Measurements from ENCODE around the gene SH3PXD2A.

Gene SH3PXD2A

DNA sequence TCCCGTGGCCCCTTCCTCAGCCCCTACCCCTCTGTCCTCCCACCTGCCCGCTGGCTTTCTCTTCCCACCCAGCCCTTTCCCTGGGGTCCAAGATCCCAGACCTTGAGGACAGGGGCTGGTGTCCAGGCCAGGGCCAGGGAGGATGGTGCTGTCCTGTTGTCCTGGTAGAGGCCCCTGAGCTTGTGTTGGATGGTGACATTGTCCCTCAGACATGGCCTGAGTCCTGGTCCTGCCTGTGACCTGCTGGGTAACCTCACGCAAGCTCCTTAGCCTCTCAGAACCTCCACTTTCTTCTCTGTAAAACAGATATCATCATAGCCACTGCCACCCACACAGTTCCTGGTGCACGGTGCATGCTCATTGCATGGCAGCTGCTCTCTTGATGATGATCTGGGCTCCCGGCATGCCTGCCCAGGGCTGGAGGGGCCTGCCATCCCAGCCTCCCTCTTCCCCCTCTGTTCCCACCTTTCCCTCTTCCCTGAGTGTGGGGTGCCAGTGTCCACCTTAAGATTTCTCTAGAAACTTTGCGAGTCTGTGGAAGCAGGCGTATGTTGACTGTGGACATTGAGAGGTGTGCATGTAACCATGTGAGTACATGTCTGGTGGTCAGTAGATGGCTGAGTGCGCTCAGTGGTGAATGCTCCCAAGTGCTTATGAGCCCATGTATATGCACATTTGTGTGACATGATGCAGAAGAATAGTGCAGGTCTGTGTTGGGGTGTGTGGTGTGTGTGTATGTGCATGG, 301.5 kb downstream of the SH3PXD2A start:
- peak; percentile 60 to 82 for DNase-seq

DNA sequence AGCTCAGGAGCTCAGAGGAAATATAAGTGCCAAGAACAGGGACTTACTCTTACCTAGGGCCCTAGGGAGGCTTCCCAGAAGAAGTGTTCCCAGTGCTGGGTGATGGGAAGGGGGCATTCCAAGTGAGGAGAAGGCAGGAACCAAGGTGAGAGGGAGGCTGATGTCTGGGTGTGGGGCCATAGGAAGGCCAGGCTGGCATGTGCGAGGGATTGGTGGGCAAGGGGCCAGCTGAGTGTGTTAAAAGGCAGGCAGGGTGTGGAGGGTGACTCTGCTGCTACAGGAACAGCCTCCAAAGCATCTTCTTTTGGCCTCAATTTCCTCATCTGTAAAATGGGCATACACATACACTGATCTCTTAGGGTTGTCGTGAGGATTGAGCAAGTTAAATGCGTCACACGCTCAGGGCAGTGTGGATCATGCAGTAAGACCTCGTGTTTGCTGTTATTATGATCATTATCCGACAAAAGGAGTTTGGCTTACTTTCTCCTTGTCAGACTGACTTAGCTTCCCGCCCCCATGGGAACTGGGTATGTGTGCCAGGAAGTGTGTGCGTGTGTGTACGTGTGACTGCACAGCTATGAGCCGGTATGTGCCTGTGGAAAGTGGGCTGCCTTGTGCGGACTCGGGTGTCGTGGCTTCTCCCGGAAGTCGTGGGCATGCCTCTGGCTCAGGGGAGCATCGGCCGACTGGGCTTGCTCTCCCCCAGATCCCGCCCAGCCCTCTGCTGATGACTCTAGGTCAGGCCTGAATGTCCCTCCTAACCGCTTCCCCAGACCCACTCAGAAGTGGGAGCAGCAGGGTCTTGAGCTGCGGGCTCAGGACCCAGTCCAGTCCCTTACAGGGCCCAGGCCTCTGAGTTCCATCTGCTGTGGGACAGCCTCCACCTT, 302.3 kb downstream of the SH3PXD2A start:
- no peak for DNase-seq

DNA sequence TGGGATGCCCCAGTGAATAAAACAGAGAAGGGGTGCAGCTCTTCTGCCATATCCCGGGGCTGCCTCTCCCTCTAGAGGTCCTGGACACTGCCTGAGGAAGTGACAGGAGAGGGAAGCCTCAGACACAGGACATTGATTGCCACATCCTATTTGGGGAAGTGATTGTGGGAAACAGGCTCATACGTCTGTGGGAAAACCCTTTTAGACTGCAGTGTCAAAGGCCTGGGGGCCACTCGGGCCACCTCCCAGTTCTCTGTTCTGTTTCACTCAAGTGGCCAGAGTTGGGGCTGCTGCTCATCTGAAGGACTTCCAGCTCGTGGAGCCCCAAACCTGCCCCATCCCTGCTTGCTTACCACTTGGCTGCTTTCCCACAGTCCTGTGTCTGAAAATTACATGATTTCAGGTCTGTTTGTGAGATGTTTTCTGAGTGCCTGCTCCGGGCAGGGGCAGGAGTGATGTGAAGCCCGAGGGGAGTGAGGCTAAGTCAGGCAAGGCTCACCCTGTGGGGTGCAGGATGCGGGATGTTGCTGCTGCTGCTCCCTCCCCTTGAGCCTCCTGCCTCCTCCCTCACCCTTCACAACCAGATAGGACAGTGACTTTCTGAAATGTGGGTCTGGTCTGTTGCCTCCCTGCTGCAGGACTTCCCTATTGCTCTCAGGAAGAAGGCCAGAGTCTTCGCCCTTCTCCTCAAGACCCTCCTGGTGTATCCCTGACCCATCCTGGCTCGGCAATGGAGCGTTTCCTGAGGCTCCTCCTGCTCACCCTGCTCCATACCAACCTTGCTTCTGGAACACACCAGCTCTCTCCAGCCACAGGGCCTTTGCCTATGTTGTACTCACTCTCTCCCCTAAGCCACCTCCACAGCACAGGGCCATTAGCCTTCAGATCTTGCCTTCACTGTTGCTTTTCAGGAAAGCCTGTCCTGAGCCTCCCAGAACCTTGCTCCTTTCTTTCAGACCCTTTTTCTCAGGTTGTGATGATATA, 303.5 kb downstream of the SH3PXD2A start:
- DNase-seq = peak; percentile 94

DNA sequence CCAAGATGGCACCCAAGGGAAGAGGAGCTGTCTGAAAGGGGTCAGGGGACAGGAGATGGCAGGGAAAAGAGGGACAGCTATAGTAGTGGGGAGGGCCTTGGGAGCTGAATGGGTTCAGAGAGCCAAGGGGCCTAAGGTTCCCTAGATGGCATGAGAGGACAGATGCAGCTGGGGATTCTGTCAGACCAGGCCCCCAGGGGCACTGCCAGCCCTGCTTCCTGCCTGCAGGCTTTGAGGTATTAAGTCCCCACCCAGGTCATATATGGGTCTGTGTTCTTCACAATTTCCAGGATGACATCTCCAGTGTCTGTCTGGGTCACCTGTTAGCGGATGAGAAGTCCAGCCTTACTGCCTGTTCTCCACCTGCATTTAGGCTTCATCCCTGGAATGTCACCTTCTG, 305.1 kb downstream of the SH3PXD2A start:
- no peak for DNase-seq

DNA sequence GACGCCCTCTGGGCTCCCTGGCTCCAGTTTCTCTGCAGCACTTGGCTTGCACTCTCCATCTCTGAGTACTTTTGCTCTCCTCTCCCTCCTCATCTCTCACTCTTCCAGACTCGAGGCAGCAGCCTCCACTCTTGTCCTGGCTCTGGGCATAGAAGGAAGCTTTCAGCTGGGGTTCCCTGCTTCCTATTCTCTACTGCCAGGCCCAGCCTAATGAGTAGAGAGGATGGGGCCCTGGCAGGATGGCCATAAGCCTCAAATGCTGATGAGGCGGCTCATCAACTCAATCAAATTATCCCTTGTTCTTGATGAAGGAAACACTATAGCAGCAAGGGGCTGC, 306.1 kb downstream of the SH3PXD2A start:
- no peak for DNase-seq

DNA sequence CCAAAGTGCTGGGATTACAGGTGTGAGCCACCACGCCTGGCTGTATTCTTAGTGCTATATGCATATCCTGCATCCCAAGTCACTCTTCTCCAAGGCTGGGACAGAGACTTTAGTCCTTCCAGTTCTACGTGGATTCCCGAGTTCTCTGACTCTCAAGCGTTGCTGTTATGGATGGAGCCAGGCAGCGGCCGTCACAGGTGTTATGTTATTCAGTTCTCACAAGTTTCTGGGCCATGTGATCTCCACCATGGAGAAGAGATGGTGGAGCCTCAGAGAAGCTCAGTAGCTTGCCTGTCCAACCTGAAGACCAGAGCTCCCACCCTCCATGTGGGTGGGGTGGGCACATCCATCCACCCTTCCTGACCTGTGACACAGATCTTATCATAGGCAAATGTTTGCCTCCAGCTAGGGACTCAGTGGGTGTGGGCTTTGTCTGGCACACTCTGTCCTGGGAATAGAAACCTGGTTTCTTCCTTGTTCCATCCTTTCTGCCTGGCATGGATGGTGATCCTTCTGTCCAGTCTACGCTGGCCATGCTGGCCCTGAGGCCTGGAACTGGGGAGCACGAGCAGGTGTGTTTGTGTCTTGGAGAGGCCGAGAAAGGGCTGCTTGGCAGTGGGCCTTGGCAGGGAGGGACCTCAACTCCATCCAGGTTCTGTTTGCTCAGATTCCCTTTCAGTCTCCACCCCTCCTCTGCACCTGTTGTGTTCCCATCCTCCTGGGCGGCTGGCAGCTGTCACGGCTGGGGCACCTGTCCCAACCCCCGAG, 306.6 kb downstream of the SH3PXD2A start:
- DNase-seq = no peak

DNA sequence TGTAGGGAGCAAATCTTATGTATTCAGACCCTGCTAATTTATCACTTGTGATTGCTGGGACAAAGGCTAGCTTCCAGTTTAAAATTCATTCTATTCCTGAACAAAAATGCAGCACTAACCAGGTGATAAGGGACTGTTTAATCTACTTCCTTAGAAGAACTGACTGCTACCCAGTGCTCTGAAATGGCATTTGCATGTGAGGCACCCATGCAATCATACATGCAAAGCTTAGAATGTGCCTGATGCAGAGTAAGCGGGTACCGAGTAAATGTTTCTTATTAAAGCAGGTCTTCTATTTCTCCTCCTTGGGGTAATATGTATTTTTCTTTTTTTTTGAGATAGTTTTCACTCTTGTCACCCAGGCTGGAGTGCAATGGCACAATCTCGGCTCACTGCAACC, 307.4 kb downstream of the SH3PXD2A start:
- no peak for DNase-seq

DNA sequence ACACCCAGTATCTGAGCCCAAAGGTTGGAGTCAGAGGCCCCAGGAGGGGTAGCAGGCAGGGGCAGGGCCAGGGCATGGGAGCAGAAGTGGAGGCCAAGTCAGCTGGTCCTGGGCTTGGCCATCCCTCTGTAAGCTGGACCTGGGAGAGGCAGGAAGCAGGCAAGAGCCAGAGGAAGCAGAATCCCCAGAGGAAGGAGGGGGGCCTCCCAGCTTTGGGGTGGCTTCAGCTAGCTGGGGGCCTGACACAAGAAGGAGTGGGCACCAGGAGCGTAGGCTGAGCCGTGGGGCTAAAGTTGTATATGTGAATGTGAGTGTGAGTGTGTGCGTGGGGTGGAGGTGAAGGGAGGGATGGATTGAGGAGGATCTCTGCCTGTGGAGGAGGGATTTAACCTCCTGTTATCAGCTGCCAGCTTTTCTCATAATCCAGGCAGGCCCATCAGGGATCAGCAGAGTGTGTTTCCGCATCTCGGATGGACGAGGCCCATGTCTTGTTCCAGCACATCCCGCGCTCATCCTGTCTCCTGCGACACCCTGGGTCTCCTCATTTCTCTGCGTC, 307.9 kb downstream of the SH3PXD2A start:
- no peak for DNase-seq

DNA sequence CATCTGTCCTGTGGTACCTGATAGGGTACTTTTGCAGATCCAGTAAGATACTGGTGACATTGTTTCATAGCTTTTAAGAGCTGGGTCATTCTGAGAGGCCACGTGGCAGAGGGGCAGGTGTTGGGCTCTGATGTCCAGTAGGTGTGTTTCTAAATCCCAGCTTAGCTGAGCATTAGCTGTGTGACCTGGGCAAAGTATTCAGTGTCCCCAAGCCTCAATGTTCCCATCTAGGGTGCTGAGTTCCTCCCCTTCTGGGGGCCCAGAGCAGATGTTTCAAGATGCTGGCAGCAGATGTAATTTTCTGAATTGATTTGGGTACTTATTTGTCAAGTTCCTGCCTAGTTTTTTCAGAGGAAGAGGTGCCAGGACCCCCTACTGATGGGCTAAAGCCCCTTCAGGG, 309.0 kb downstream of the SH3PXD2A start:
- DNase-seq = no peak

DNA sequence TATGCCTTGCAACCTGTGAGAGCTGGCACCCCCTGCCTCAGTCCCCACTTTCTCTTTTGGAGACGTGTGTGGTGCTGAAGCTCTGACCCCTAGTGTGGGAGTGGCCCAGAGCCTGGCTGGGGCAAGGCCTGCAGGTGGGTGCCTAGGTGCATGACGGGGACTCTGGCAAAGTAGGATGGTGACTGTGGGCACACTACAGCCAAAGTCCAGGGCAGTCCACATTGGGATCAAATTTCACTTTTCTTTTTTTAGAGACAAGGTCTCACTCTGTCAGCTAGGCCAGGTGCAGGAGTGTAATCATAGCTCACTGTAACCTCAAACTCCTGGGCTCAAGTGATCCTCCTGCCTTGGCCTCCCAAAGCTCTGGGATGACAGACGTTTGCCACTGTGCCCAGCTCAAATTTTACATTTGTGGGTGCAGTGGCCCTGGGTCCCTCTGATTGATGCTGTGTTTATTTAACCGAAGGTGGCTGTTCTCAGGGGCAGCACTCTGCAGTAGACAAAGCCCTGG, 309.6 kb downstream of the SH3PXD2A start:
- no peak for DNase-seq

DNA sequence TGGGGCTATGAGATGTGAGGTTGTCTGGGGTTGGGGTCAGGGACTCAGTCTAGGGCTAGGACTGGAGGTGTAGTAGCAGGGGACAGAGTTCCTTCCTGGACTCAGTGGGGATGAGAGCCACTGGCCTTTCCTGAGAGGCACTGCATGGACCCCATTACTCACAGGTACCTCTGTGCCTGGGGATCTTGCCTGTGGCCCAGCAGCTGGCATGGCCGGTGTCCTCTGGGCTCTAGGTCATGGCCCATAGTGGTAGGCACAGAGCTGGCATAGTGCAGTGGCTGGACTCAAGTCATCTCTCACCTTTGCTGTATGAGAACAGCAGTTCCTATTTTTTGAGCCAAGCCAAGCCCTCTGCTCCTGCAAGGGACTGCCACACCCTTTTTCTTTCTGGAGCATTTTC, 310.0 kb downstream of the SH3PXD2A start:
- DNase-seq = no peak

DNA sequence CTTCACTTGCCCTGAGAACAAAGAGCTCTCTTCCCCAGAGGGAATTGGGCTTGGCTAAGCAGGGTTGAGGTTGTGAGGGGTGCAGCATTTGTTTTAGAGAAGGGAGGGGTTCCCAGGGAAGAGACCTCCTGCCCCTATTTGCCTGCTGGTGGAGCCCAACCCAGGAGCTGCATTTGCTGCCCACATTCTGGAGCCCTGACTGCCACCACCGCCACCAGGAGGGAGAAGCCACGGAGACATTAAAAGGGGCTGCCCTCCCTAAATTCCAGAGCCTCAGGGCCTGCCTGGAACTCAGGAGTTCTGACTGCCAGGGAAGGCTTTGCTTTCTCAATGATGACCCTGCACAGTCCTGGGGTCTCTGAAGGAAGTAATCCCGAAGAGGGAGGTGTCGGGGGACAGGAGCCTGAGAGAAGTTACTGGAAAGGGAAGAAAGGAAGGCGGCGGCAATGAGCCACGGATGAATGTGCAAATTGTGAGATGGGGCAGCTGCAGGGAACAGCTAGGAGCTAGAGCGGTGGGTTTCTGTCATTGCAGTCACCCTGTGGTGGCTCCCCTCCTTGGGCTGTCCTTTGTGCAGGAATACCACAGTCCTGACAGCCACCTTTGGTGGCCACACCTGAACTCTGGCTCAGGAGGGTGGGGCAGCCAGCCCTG, 310.6 kb downstream of the SH3PXD2A start:
- no peak for DNase-seq

All from inflammatory macrophage (primary cell).